ENCODE measurements around the gene KRTAP1-1.

Gene KRTAP1-1

GRCh38 chr17:41012326-41013120 is 28.7 kb downstream of the KRTAP1-1 start:
- TF ChIP-seq CTCF (IDR thresholded peaks at IDR 0.05; ENCODE audit: unreplicated experiment in 3 of 3): no peak
- peaks cover 2% of the 10 kb centered on the region for H3K9me3 Mint-ChIP-seq
- H3K4me3 Mint-ChIP-seq: no peak overlapping the region
- H3K4me1 Mint-ChIP-seq: peaks cover 19% of the 10 kb centered on the region
- peak overlapping the region; percentile 0 to 39 (median 4) for H3K27ac Mint-ChIP-seq
- no peaks in the 10 kb centered on the region for H3K36me3 Mint-ChIP-seq (ENCODE audit: low read depth)
- H3K27me3 Mint-ChIP-seq (ENCODE audit: low read depth): no peaks in the 10 kb centered on the region

GRCh38 chr17:41010441-41010840 is 30.8 kb downstream of the KRTAP1-1 start:
- Mint-ChIP-seq H3K36me3 (ENCODE audit: low read depth) (no peaks in the 10 kb centered on the region), H3K27me3 (ENCODE audit: low read depth) (no peaks in the 10 kb centered on the region), H3K4me3 (no peak overlapping the region), H3K27ac (no peak overlapping the region), H3K9me3 (no peaks in the 10 kb centered on the region), H3K4me1 (peaks cover 19% of the 10 kb centered on the region)
- TF ChIP-seq CTCF (IDR thresholded peaks at IDR 0.05; ENCODE audit: unreplicated experiment in 3 of 3): no peak

GRCh38 chr17:41009936-41010335 is 31.3 kb downstream of the KRTAP1-1 start:
- Mint-ChIP-seq H3K9me3 (no peaks in the 10 kb centered on the region), H3K4me1 (peaks cover 19% of the 10 kb centered on the region), H3K36me3 (ENCODE audit: low read depth) (no peaks in the 10 kb centered on the region), H3K4me3 (no peak overlapping the region), H3K27me3 (ENCODE audit: low read depth) (no peaks in the 10 kb centered on the region), H3K27ac (no peak overlapping the region)
- no peak for TF ChIP-seq CTCF (IDR thresholded peaks at IDR 0.05; ENCODE audit: unreplicated experiment in 3 of 3)

- no peaks in the 10 kb centered on the region for H3K36me3 Mint-ChIP-seq (ENCODE audit: low read depth)
- peaks cover 22% of the 10 kb centered on the region for H3K4me1 Mint-ChIP-seq
- H3K27me3 Mint-ChIP-seq (ENCODE audit: low read depth): peaks cover 4% of the 10 kb centered on the region
- H3K27ac Mint-ChIP-seq: no peak overlapping the region
- TF ChIP-seq CTCF (IDR thresholded peaks at IDR 0.05; ENCODE audit: unreplicated experiment in 3 of 3): no peak
- no peak overlapping the region for H3K4me3 Mint-ChIP-seq
- H3K9me3 Mint-ChIP-seq: no peaks in the 10 kb centered on the region
Measured at GRCh38 chr17:41009301-41009760, 31.9 kb downstream of the KRTAP1-1 start.

GRCh38 chr17:41008811-41009210 is 32.4 kb downstream of the KRTAP1-1 start, which contains the start of gene KRTAP3-1:
KRTAP3-1 (minus strand) TSS chr17:41009128; CDS start chr17:41009074, 54 bp downstream.
- peaks cover 5% of the 10 kb centered on the region for H3K27me3 Mint-ChIP-seq (ENCODE audit: low read depth)
- no peak within 1 kb of the TSS for H3K27ac Mint-ChIP-seq
- H3K4me3 Mint-ChIP-seq: no peak within 1 kb of the TSS
- H3K4me1 Mint-ChIP-seq: peaks cover 27% of the 10 kb centered on the region
- H3K36me3 Mint-ChIP-seq (ENCODE audit: low read depth): no peaks in the 10 kb centered on the region
- no peaks in the 10 kb centered on the region for H3K9me3 Mint-ChIP-seq
- no peak for TF ChIP-seq CTCF (IDR thresholded peaks at IDR 0.05; ENCODE audit: unreplicated experiment in 3 of 3)

- Mint-ChIP-seq H3K27ac (no peak overlapping the region), H3K9me3 (peaks cover 2% of the 10 kb centered on the region), H3K4me1 (peaks cover 11% of the 10 kb centered on the region)
Measured at GRCh38 chr17:41004397-41004796, 36.9 kb downstream of the KRTAP1-1 start.

More at GRCh38 chr17:41004397-41004796, 36.9 kb downstream of the KRTAP1-1 start:
- Mint-ChIP-seq H3K4me3 (no peak overlapping the region), H3K36me3 (ENCODE audit: low read depth) (no peaks in the 10 kb centered on the region), H3K27me3 (ENCODE audit: low read depth) (peaks cover 5% of the 10 kb centered on the region)
- no peak for TF ChIP-seq CTCF (IDR thresholded peaks at IDR 0.05; ENCODE audit: unreplicated experiment in 3 of 3)

All from nephron (organoid).